K562 (cell line): ENCODE measurements around the gene CCDC28B. TPM values are rescaled to one million over a fixed set of nuclear protein-coding genes. Genes with fewer than 3 reads are reported as not detected.

Source experiments
- CBFA2T2 ChIP-seq: fragments of 450-650 bp; conservative IDR thresholded peaks from 2 replicates; pipeline ENCODE4 v1.6.1; 2017; ENCODE audit warnings: mild to moderate bottlenecking
- E2F3 ChIP-seq: fragments of 250-450 bp; sonication (Bioruptor Pico); IDR thresholded peaks from 2 replicates; pipeline ENCODE4 v1.4.0; 2020; ENCODE audit warnings: mild to moderate bottlenecking
- EGR1 ChIP-seq: fragments of 450-650 bp; conservative IDR thresholded peaks from 2 replicates; pipeline ENCODE4 v1.6.1; 2017; ENCODE audit warnings: mild to moderate bottlenecking
- ETS1 ChIP-seq: conservative IDR thresholded peaks from 2 replicates; pipeline ENCODE4 v1.6.1; 2011; ENCODE audit warnings: low read depth, mild to moderate bottlenecking, low read length; ENCODE audit not compliant: control insufficient read depth
- GATA2 ChIP-seq: sonication (generic); formaldehyde crosslinking; IDR thresholded peaks from 2 replicates; pipeline ENCODE4 v1.4.0; 2020; ENCODE audit warnings: mild to moderate bottlenecking, missing genetic modification reagents
- KDM4B ChIP-seq, 2 experiments: fragments of 450-650 bp in 1 of 2; sonication (generic) in 1 of 2; IDR thresholded peaks; 2 replicates each; pipeline ENCODE4 v1.6.1; 2016 to 2017; ENCODE audit warnings: borderline replicate concordance in 2 of 2, antibody characterized with exemption in 1 of 2, low read depth in 1 of 2, mild to moderate bottlenecking in 1 of 2
- MAFK ChIP-seq: IDR thresholded peaks from 2 replicates; pipeline ENCODE4 v1.6.1; 2011; ENCODE audit warnings: low read length, improper control_type of control experiment
- MLLT1 ChIP-seq, 2 experiments: fragments of 450-650 bp; IDR thresholded peaks; 2 replicates each; pipeline ENCODE4 v1.6.1; 2016
- NCOR1 ChIP-seq: fragments of 450-650 bp; IDR thresholded peaks from 2 replicates; pipeline ENCODE4 v1.6.1; 2016; ENCODE audit warnings: mild to moderate bottlenecking, moderate library complexity
- POLR2H ChIP-seq: IDR thresholded peaks from 2 replicates; pipeline ENCODE4 v1.6.1; 2016; ENCODE audit warnings: missing genetic modification characterization, low read depth, mild to moderate bottlenecking, control low read depth, missing compliant biosample characterization, moderate library complexity
- STAT5B ChIP-seq: fragments of 250-450 bp; sonication (Bioruptor Pico); IDR thresholded peaks from 2 replicates; pipeline ENCODE4 v1.8.0; 2021; ENCODE audit warnings: mild to moderate bottlenecking, inconsistent platforms
- WHSC1 ChIP-seq: IDR thresholded peaks from one replicate; pipeline ENCODE4 v1.6.1; 2012; ENCODE audit warnings: low read length, control low read depth, inconsistent platforms
- ZC3H8 ChIP-seq: fragments of 450-650 bp; IDR thresholded peaks from 2 replicates; pipeline ENCODE4 v1.6.1; 2017
- ZNF197 ChIP-seq: fragments of 200-800 bp; sonication (Bioruptor generic); IDR thresholded peaks from 2 replicates; pipeline ENCODE4 v1.6.1; 2016; ENCODE audit warnings: low read depth, missing genetic modification characterization, missing compliant biosample characterization
- ZNF217 ChIP-seq: sonication (generic); formaldehyde crosslinking; IDR thresholded peaks from 2 replicates; pipeline ENCODE4 v1.8.0; 2022; ENCODE audit warnings: mild to moderate bottlenecking, missing genetic modification reagents
- ZNF583 ChIP-seq: fragments of 250-450 bp; sonication (Bioruptor Pico); IDR thresholded peaks from 2 replicates; pipeline ENCODE4 v1.4.0; 2020
- polyA plus RNA-seq, 8 experiments: library from polyadenylated mRNA; depleted of rRNA in 4 of 8; stranded (reverse) in 5 of 8; unstranded in 3 of 8; fragments of >200 nt; fragmentation: Nextera tagmentation in 2 of 8; fragmentation: Illumina TruSeq in 1 of 8; extraction: Ambion mirVana in 2 of 8; extraction: Trizol in 1 of 8; gene quantifications; 2 replicates each; pipeline versions ENCODE4 v1.2.1 to v1.2.3, GENCODE V29; 2011 to 2014; ENCODE audit warnings: inconsistent platforms in 1 of 8, missing spikeins in 1 of 8
- total RNA-seq, 7 experiments: library from RNA; depleted of rRNA in 6 of 7; stranded (reverse); fragments of >200 nt in 6 of 7; fragmentation: Illumina TruSeq in 2 of 7; extraction: Trizol in 2 of 7; gene quantifications; 2 replicates each; pipeline versions ENCODE4 v1.2.1 to v1.2.3, GENCODE V29; 2011 to 2021; ENCODE audit warnings: low replicate concordance in 1 of 7
- TF ChIP-seq, protein P1 (sequence below), 2 experiments: fragments of 150-350 bp in 1 of 2; IDR thresholded peaks; 2 replicates each; pipeline ENCODE4 v1.6.1; 2012 to 2016; ENCODE audit warnings: low read depth in 2 of 2, low read length in 2 of 2, mild to moderate bottlenecking in 1 of 2, moderate library complexity in 1 of 2
- TF ChIP-seq, protein P2 (sequence below): fragments of 250-450 bp; sonication (Bioruptor Pico); IDR thresholded peaks from 2 replicates; pipeline ENCODE4 v1.5.0; 2021

The CCDC28B gene
- total and polyA plus RNA-seq, 9 of the 15 experiments (the other 6 are each of a cell fraction or from before 2014, with no cell fraction given), result 5.7 to 54.5 (median 31.7) TPM

DNA sequence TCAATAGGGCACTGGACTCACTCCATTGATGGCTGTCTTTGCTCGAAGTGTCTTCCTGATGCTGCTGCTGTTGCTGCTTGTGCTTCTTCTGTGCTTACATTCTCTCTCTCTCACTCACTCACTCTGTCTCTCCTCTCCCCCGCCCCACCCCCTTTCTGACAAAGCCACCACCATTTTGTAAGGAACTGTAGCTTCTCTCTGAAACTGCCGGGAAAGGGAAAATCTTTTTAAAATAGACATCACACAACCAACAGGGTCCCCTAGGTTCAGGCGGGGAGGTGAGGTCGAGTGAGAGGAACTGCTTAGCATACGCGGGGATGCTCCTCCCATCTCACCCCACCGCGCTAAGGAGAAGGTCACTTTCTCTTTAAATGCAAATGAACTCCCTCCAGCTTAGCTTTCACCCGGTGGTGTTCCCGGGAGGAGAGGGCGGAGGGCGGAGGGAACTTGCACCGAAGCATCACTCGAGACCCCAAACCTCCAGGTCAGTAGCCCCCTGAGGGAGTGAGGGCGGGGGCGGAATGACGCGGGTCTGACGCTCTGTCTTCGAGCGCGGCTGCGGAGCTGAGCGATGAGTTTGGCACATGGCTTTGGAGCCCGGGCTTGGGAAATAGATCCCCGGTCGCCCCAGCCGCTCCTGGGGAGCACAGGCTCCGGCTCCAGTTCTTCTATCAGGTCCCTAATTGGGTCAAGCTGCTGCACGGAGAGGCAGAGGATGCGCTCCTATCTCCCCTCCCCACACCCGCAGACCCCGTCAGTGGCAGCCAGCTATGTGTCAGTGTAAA lies at the start of gene CCDC28B (continued):
- TF ChIP-seq MAFK, result no peak
- TF ChIP-seq MLLT1 (IDR thresholded peaks at IDR 0.05), result peak in 1 of 2 experiments; percentile 65; a peak in 1 of 4 replicates
- TF ChIP-seq E2F3, result no peak
- no peak for TF ChIP-seq STAT5B
- peak; percentile 43; the same call in 1 of the 2 replicates for TF ChIP-seq ETS1
- TF ChIP-seq, protein P1, sequence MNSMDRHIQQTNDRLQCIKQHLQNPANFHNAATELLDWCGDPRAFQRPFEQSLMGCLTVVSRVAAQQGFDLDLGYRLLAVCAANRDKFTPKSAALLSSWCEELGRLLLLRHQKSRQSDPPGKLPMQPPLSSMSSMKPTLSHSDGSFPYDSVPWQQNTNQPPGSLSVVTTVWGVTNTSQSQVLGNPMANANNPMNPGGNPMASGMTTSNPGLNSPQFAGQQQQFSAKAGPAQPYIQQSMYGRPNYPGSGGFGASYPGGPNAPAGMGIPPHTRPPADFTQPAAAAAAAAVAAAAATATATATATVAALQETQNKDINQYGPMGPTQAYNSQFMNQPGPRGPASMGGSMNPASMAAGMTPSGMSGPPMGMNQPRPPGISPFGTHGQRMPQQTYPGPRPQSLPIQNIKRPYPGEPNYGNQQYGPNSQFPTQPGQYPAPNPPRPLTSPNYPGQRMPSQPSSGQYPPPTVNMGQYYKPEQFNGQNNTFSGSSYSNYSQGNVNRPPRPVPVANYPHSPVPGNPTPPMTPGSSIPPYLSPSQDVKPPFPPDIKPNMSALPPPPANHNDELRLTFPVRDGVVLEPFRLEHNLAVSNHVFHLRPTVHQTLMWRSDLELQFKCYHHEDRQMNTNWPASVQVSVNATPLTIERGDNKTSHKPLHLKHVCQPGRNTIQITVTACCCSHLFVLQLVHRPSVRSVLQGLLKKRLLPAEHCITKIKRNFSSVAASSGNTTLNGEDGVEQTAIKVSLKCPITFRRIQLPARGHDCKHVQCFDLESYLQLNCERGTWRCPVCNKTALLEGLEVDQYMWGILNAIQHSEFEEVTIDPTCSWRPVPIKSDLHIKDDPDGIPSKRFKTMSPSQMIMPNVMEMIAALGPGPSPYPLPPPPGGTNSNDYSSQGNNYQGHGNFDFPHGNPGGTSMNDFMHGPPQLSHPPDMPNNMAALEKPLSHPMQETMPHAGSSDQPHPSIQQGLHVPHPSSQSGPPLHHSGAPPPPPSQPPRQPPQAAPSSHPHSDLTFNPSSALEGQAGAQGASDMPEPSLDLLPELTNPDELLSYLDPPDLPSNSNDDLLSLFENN (IDR thresholded peaks at IDR 0.05; ENCODE audit: low read depth in 2 of 2, low read length in 2 of 2), result no peak
- TF ChIP-seq ZNF583, result 0 out of 2 replicates have a peak, but pooled peaks have one; percentile 54
- TF ChIP-seq CBFA2T2, result no peak
- TF ChIP-seq WHSC1, result no peak
- TF ChIP-seq POLR2H (tag), result no peak
- 0 out of 4 replicates have a peak, but pooled peaks of 1 of the 2 experiments have one; percentile 9 for TF ChIP-seq KDM4B (IDR thresholded peaks at IDR 0.05; ENCODE audit: borderline replicate concordance in 2 of 2, low read depth in 1 of 2)
- TF ChIP-seq, protein P2, sequence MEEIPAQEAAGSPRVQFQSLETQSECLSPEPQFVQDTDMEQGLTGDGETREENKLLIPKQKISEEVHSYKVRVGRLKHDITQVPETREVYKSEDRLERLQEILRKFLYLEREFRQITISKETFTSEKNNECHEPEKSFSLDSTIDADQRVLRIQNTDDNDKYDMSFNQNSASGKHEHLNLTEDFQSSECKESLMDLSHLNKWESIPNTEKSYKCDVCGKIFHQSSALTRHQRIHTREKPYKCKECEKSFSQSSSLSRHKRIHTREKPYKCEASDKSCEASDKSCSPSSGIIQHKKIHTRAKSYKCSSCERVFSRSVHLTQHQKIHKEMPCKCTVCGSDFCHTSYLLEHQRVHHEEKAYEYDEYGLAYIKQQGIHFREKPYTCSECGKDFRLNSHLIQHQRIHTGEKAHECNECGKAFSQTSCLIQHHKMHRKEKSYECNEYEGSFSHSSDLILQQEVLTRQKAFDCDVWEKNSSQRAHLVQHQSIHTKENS (CRISPR knock-in tag), result no peak
- no peak for TF ChIP-seq ZNF217 (CRISPR knock-in tag)
- no peak for TF ChIP-seq ZC3H8
- no peak for TF ChIP-seq GATA2 (CRISPR knock-in tag)
- peak; percentile 21; the same call in 1 of the 2 replicates for TF ChIP-seq ZNF197 (CRISPR knock-in tag)
- no peak for TF ChIP-seq NCOR1
- TF ChIP-seq EGR1, result peak; percentile 93
